ENCODE results near the gene HOXB3. TPM values are rescaled to one million over a fixed set of nuclear protein-coding genes. Genes with fewer than 3 reads are reported as not detected.

HOXB3 gene
- total and polyA plus RNA-seq, 2 of the 13 experiments (the other 11 are each of a cell fraction or from before 2014, with no cell fraction given) = not detected

- in situ Hi-C loops (cut with HindIII; ENCODE audit: extremely low pct_ligation_motif_present, low pct_unique_long_range_greater_than_20kb) (no loop called here), intact Hi-C loops (cut with micrococcal nuclease; ENCODE audit: unreplicated experiment) (no loop called here)
- ChIA-PET POLR2A (no interaction called here), CTCF (ENCODE audit: low intra/inter-chr PET ratio, low total read pairs) (no interaction called here)
- Histone ChIP-seq H3K27me3 (ENCODE audit: control insufficient read depth in 1 of 2, insufficient read depth in 2 of 2, low read length in 2 of 2) (peaks cover 0 to 35% of the 10 kb centered on the region in 2 experiments; a peak in 2 of 5 replicates), H3K9ac (ENCODE audit: insufficient read depth, low read depth, low read length) (no peak overlapping the region), H2AFZ (ENCODE audit: low read length) (no peak overlapping the region), H3K27ac (ENCODE audit: extremely low read length, insufficient read depth, low read length) (no peak overlapping the region), H3K36me3 (replicated peaks in 1 of 2; ENCODE audit: control insufficient read depth in 1 of 2, insufficient read depth in 2 of 2, low read length in 2 of 2) (no peaks in the 10 kb centered on the region), H4K20me1 (ENCODE audit: insufficient read depth, low read length) (no peaks in the 10 kb centered on the region), H3K4me3 (replicated peaks in 1 of 3; ENCODE audit: insufficient read depth in 1 of 3, low read depth in 2 of 3, low read length in 3 of 3) (no peak overlapping the region), H3K9me3 (ENCODE audit: low read length) (no peaks in the 10 kb centered on the region), H3K4me1 (ENCODE audit: insufficient read depth, low read length) (no peaks in the 10 kb centered on the region), H3K79me2 (ENCODE audit: insufficient read depth, low read length) (no peaks in the 10 kb centered on the region), H3K4me2 (ENCODE audit: low read depth, low read length) (no peak overlapping the region)
- WGBS (ENCODE audit: low lambda C conversion rate) = 6% methylated on average over 4 of the region's 4 CpGs
- no peak for ATAC-seq
- FAIRE-seq = no peak
- no TSS peak for BruUV-seq (replicated peaks)
- DNase-seq (ENCODE audit: low spot score) = no peak
- TF ChIP-seq SMAD9 (CRISPR knock-in tag; IDR thresholded peaks at IDR 0.05) (no peak), TCF12 (IDR thresholded peaks at IDR 0.05) (no peak), TCF12 (CRISPR knock-in tag; IDR thresholded peaks at IDR 0.05) (no peak), NCOA5 (CRISPR knock-in tag; IDR thresholded peaks at IDR 0.05) (no peak), RARA (CRISPR knock-in tag; IDR thresholded peaks at IDR 0.05) (no peak), ZNF792 (CRISPR knock-in tag; IDR thresholded peaks at IDR 0.05) (no peak), USF2 (IDR thresholded peaks at IDR 0.05; ENCODE audit: low read depth, low read length) (no peak), USF2 (CRISPR knock-in tag; IDR thresholded peaks at IDR 0.05; ENCODE audit: borderline replicate concordance) (no peak), ZNF124 (CRISPR knock-in tag; IDR thresholded peaks at IDR 0.05) (no peak), NFIC (IDR thresholded peaks at IDR 0.05; ENCODE audit: low read length) (no peak), ATF7 (IDR thresholded peaks at IDR 0.05) (no peak), ATF7 (CRISPR knock-in tag; IDR thresholded peaks at IDR 0.05) (no peak), ONECUT2 (CRISPR knock-in tag; IDR thresholded peaks at IDR 0.05) (no peak), RORA (CRISPR knock-in tag; IDR thresholded peaks at IDR 0.05) (no peak), ZFP36L2 (CRISPR knock-in tag; IDR thresholded peaks at IDR 0.05) (no peak), SNAPC2 (CRISPR knock-in tag; IDR thresholded peaks at IDR 0.05) (no peak), GATA4 (IDR thresholded peaks at IDR 0.05; ENCODE audit: borderline replicate concordance, low read depth) (no peak), SOX6 (IDR thresholded peaks at IDR 0.05) (no peak), SOX6 (CRISPR knock-in tag; IDR thresholded peaks at IDR 0.05) (no peak), ZNF18 (CRISPR knock-in tag; IDR thresholded peaks at IDR 0.05; ENCODE audit: insufficient replicate concordance) (no peak)
Observed at GRCh38 chr17:48502901-48503300, 87.1 kb downstream of the HOXB3 start.
